CD14-positive monocyte (primary cell): Measurements from ENCODE around the gene RHOF. TPM values are rescaled to one million over a fixed set of nuclear protein-coding genes. Genes with fewer than 3 reads are reported as not detected.

Source experiments
- DNase-seq, 3 donors: peaks; one replicate each; pipeline ENCODE4 v3.0.0-alpha.2; 2011 to 2022
- H2AFZ ChIP-seq: 2 replicates; pipeline ENCODE4 v1.6.0; 2012; ENCODE audit warnings: mild to moderate bottlenecking, low read depth, low read length, inconsistent platforms; ENCODE audit not compliant: insufficient read depth, poor library complexity, severe bottlenecking
- H3K27ac ChIP-seq, 2 donors: 1 replicate in 1 of 2; 2 replicates in 1 of 2; pipeline ENCODE4 v1.5.1; 2012 to 2013; ENCODE audit warnings: low read length in 2 of 2, control low read depth in 1 of 2, inconsistent platforms in 1 of 2, low read depth in 1 of 2, mild to moderate bottlenecking in 1 of 2
- H3K27me3 ChIP-seq, 2 donors: one replicate each; pipeline versions ENCODE4 v1.6.0 to v1.6.1; 2011 to 2013; ENCODE audit warnings: low read length in 2 of 2; ENCODE audit not compliant: control insufficient read depth in 2 of 2, insufficient read depth in 2 of 2
- H3K36me3 ChIP-seq, 2 donors: replicated peaks in 1 of 2; 1 replicate in 1 of 2; 2 replicates in 1 of 2; pipeline versions ENCODE4 v1.5.1 to v1.6.1; 2012 to 2013; ENCODE audit warnings: low read length in 2 of 2, control low read depth in 1 of 2, inconsistent platforms in 1 of 2, mild to moderate bottlenecking in 1 of 2; ENCODE audit not compliant: insufficient read depth in 2 of 2, control insufficient read depth in 1 of 2
- H3K4me1 ChIP-seq, 2 donors: 1 replicate in 1 of 2; 2 replicates in 1 of 2; pipeline versions ENCODE4 v1.5.1 to v1.6.1; 2012 to 2013; ENCODE audit warnings: low read length in 2 of 2, control low read depth in 1 of 2, inconsistent platforms in 1 of 2, mild to moderate bottlenecking in 1 of 2, moderate library complexity in 1 of 2; ENCODE audit not compliant: insufficient read depth in 2 of 2, control insufficient read depth in 1 of 2
- H3K4me2 ChIP-seq: replicated peaks from 2 replicates; pipeline ENCODE3; 2012; ENCODE audit warnings: low read length, moderate library complexity, mild to moderate bottlenecking; ENCODE audit not compliant: poor library complexity, severe bottlenecking; ENCODE audit errors: extremely low read depth
- H3K4me3 ChIP-seq, 3 experiments: fragments of 200-600 bp in 1 of 3; sonication (generic) in 1 of 3; replicated peaks in 1 of 3; 1 replicate in 2 of 3; 2 replicates in 1 of 3; pipeline ENCODE4 v1.5.1; 2011 to 2013; ENCODE audit warnings: low read length in 3 of 3, mild to moderate bottlenecking in 3 of 3, control low read depth in 2 of 3, low read depth in 2 of 3, inconsistent platforms in 1 of 3, moderate library complexity in 1 of 3
- H3K79me2 ChIP-seq: 2 replicates; pipeline ENCODE4 v1.6.0; 2012; ENCODE audit warnings: mild to moderate bottlenecking, control low read depth, inconsistent platforms, low read length, moderate library complexity; ENCODE audit not compliant: insufficient read depth
- H3K9ac ChIP-seq: 2 replicates; pipeline ENCODE4 v1.6.0; 2017; ENCODE audit warnings: low read length, mild to moderate bottlenecking; ENCODE audit not compliant: insufficient read depth, poor library complexity, severe bottlenecking
- H3K9me3 ChIP-seq, 2 donors: replicated peaks in 1 of 2; 1 replicate in 1 of 2; 2 replicates in 1 of 2; pipeline versions ENCODE4 v1.5.1 to v1.6.1; 2012 to 2013; ENCODE audit warnings: low read length in 2 of 2, control low read depth in 1 of 2; ENCODE audit not compliant: control insufficient read depth in 1 of 2, insufficient read depth in 1 of 2
- H4K20me1 ChIP-seq: 2 replicates; pipeline ENCODE4 v1.6.0; 2012; ENCODE audit warnings: mild to moderate bottlenecking, low read length, control low read depth, moderate library complexity; ENCODE audit not compliant: insufficient read depth
- H3K27ac Mint-ChIP-seq, 7 donors: one replicate each; pipeline ENCODE4 v1.8.0; 2020; ENCODE audit warnings: mild to moderate bottlenecking in 7 of 7, mixed read lengths in 7 of 7, moderate library complexity in 6 of 7, inconsistent platforms in 2 of 7
- H3K27me3 Mint-ChIP-seq, 3 donors: one replicate each; pipeline ENCODE4 v1.8.0; 2021 to 2022; ENCODE audit warnings: low read depth in 3 of 3, mild to moderate bottlenecking in 3 of 3, mixed read lengths in 3 of 3, moderate library complexity in 3 of 3, inconsistent platforms in 1 of 3
- H3K36me3 Mint-ChIP-seq, 2 donors: one replicate each; pipeline ENCODE4 v1.8.0; 2020; ENCODE audit warnings: mixed read lengths in 2 of 2, inconsistent platforms in 1 of 2, mild to moderate bottlenecking in 1 of 2
- H3K4me1 Mint-ChIP-seq: one replicate; pipeline ENCODE4 v1.8.0; 2020; ENCODE audit warnings: mild to moderate bottlenecking, mixed read lengths
- H3K4me3 Mint-ChIP-seq, 2 donors: one replicate each; pipeline ENCODE4 v1.8.0; 2020; ENCODE audit warnings: mild to moderate bottlenecking in 2 of 2, mixed read lengths in 2 of 2, moderate library complexity in 1 of 2
- H3K9me3 Mint-ChIP-seq, 7 donors: one replicate each; pipeline ENCODE4 v1.8.0; 2020 to 2022; ENCODE audit warnings: mixed read lengths in 7 of 7, mild to moderate bottlenecking in 6 of 7, moderate library complexity in 6 of 7, inconsistent platforms in 2 of 7
- CTCF ChIP-seq: fragments of 200-600 bp; IDR thresholded peaks from one replicate; pipeline ENCODE4 v1.8.0; 2022; ENCODE audit warnings: antibody characterized with exemption, mild to moderate bottlenecking
- WGBS: methylation state at CpG from one replicate; pipeline ENCODE4 v1.1.5; 2013; ENCODE audit warnings: missing lambda C conversion rate; ENCODE audit not compliant: insufficient coverage; 5-methylcytosine and 5-hydroxymethylcytosine counted together
- intact Hi-C, 2 donors: fragments of 100-400 bp; cut with micrococcal nuclease; formaldehyde crosslinking; loops; one replicate each; pipeline versions ENCODE4 v1.15.0 to v1.15.1; 2023
- polyA plus RNA-seq, 3 donors: library from polyadenylated mRNA; depleted of rRNA in 1 of 3; unstranded in 2 of 3; stranded (reverse) in 1 of 3; fragments of 300-500 nt in 2 of 3; fragments of >200 nt in 1 of 3; fragmentation: Illumina TruSeq in 2 of 3; gene quantifications; 1 replicate in 2 of 3; 2 replicates in 1 of 3; pipeline ENCODE4 v1.2.3, GENCODE V29; 2012 to 2021

The RHOF gene
- polyA plus RNA-seq, 3 donors = 7.1 to 25.9 (median 13.6) TPM

DNA sequence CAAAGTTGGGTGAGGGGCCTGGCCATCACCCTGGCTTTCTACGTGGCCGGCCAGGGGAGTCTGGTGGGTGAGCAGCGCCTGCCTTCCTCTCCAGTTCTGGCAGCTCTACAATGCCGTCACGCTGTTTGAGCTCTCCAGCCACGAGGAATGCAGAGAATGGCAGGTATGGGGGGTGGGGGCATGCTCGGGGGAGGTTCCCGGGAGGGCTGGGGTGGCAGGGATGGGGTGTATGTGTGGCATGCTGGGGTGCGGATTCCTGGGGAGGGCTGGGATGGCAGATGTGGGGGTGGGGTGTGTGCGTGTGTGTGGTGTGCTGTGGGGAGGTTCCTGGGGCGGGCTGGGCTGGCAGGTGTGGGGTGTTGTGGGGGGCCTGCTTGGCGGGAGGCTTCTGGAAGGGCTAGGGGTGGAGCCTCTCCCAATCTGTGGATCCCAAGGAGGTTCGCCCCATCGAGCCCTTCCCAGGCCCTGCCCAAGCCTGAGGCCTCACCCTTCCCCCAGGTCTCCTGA is 18.5 kb downstream of the RHOF start:
- Histone ChIP-seq H4K20me1 (no peaks in the 10 kb centered on the region), H3K27me3 (no peaks in the 10 kb centered on the region), H3K9me3 (no peaks in the 10 kb centered on the region), H3K4me1 (peaks cover 7 to 16% of the 10 kb centered on the region in 2 donors), H3K4me3 (no peak overlapping the region), H3K79me2 (no peaks in the 10 kb centered on the region), H3K36me3 (peaks cover 16 to 18% of the 10 kb centered on the region in 2 donors), H2AFZ (no peak overlapping the region), H3K27ac (no peak overlapping the region), H3K4me2 (no peak overlapping the region), H3K9ac (no peak overlapping the region)
- no peak overlapping the region for H3K27ac Mint-ChIP-seq
- H3K27me3 Mint-ChIP-seq = peaks cover 0 to 1% (median 0%) of the 10 kb centered on the region in 3 donors
- intact Hi-C loops = loop anchor here (2.0 to 10.0 kb wide), 3 partner anchors 37 to 280 kb away; no protein-coding TSS in a partner anchor
- no peak for DNase-seq
- H3K4me3 Mint-ChIP-seq = no peak overlapping the region
- peaks cover 8% of the 10 kb centered on the region for H3K4me1 Mint-ChIP-seq
- H3K9me3 Mint-ChIP-seq = no peaks in the 10 kb centered on the region
- H3K36me3 Mint-ChIP-seq = peaks cover 15 to 21% of the 10 kb centered on the region in 2 donors
- 96% methylated on average over 9 of the region's 14 CpGs for WGBS
- no peak for TF ChIP-seq CTCF

- TF ChIP-seq CTCF = peak; percentile 93
- H3K9ac ChIP-seq = no peak overlapping the region
- no peak overlapping the region for H3K27ac ChIP-seq
- H4K20me1 ChIP-seq = no peaks in the 10 kb centered on the region
- Mint-ChIP-seq H3K4me3 (no peak overlapping the region), H3K27me3 (peaks cover 0 to 1% (median 0%) of the 10 kb centered on the region in 3 donors), H3K4me1 (peaks cover 13% of the 10 kb centered on the region), H3K9me3 (no peaks in the 10 kb centered on the region), H3K27ac (peak overlapping the region in 1 of 7 donors; percentile 20), H3K36me3 (peaks cover 0 to 2% of the 10 kb centered on the region in 2 donors)
- no peak overlapping the region for H3K4me2 ChIP-seq
- intact Hi-C loops = loop anchor here in 1 of 2 donors (1.0 to 10.0 kb wide), 2 partner anchors 76 to 278 kb away; no protein-coding TSS in a partner anchor
- no peak overlapping the region for H3K4me3 ChIP-seq
- no peaks in the 10 kb centered on the region for H3K36me3 ChIP-seq
- peak overlapping the region; percentile 11 for H2AFZ ChIP-seq
- H3K9me3 ChIP-seq = no peaks in the 10 kb centered on the region
- H3K27me3 ChIP-seq = no peaks in the 10 kb centered on the region
- peak; percentile 57 to 72 (median 68) for DNase-seq
- 61% methylated on average over 10 of the region's 14 CpGs for WGBS
- no peaks in the 10 kb centered on the region for H3K79me2 ChIP-seq
- H3K4me1 ChIP-seq = peaks cover 7 to 16% of the 10 kb centered on the region in 2 donors
Measured at GRCh38 chr12:121773011-121773777, 20.3 kb downstream of the RHOF start.
